Muscle layer of duodenum (tissue), 2 donors: ENCODE results near the gene STOM.

Experiments used
- H3K27ac ChIP-seq: one replicate; pipeline ENCODE4 v1.7.0; 2013; ENCODE audit warnings: mild to moderate bottlenecking, low read length
- H3K27me3 ChIP-seq: one replicate; pipeline ENCODE4 v1.7.0; 2013; ENCODE audit warnings: low read depth, mild to moderate bottlenecking, control low read depth, low read length
- H3K36me3 ChIP-seq, 2 donors: one replicate each; pipeline ENCODE4 v1.7.0; 2013; ENCODE audit warnings: low read length in 2 of 2, control low read depth in 1 of 2, mild to moderate bottlenecking in 1 of 2; ENCODE audit not compliant: insufficient read depth in 2 of 2, control insufficient read depth in 1 of 2
- H3K4me1 ChIP-seq, 2 donors: one replicate each; pipeline ENCODE4 v1.7.0; 2013; ENCODE audit warnings: low read length in 2 of 2, mild to moderate bottlenecking in 2 of 2, control low read depth in 1 of 2, moderate library complexity in 1 of 2; ENCODE audit not compliant: insufficient read depth in 2 of 2, control insufficient read depth in 1 of 2
- H3K4me3 ChIP-seq, 2 donors: one replicate each; pipeline ENCODE4 v1.7.0; 2013; ENCODE audit warnings: low read length in 2 of 2, low read depth in 1 of 2, mild to moderate bottlenecking in 1 of 2
- H3K9me3 ChIP-seq, 2 donors: one replicate each; pipeline ENCODE4 v1.7.0; 2013; ENCODE audit warnings: low read length in 2 of 2, control low read depth in 1 of 2, mild to moderate bottlenecking in 1 of 2; ENCODE audit not compliant: control insufficient read depth in 1 of 2
- donor health status: healthy.

STOM gene

GRCh38 chr9:121326130-121326838, 43.8 kb downstream of the STOM start:
- Histone ChIP-seq H3K9me3 (no peaks in the 10 kb centered on the region), H3K27me3 (no peaks in the 10 kb centered on the region), H3K27ac (peak overlapping the region; percentile 92), H3K4me3 (peak overlapping the region in 1 of 2 donors; percentile 27), H3K4me1 (peaks cover 9 to 34% of the 10 kb centered on the region in 2 donors), H3K36me3 (peaks cover 73 to 82% of the 10 kb centered on the region in 2 donors)

- Histone ChIP-seq H3K4me1 (peaks cover 9 to 42% of the 10 kb centered on the region in 2 donors), H3K9me3 (no peaks in the 10 kb centered on the region), H3K27me3 (no peaks in the 10 kb centered on the region), H3K36me3 (peaks cover 72 to 81% of the 10 kb centered on the region in 2 donors), H3K4me3 (peak overlapping the region in 1 of 2 donors; percentile 20), H3K27ac (peak overlapping the region; percentile 92)
Observed at GRCh38 chr9:121325387-121325786, 44.7 kb downstream of the STOM start.

- H3K36me3 ChIP-seq: peaks cover 70 to 75% of the 10 kb centered on the region in 2 donors
- no peaks in the 10 kb centered on the region for H3K27me3 ChIP-seq
- H3K9me3 ChIP-seq: no peaks in the 10 kb centered on the region
- peak overlapping the region; percentile 92 for H3K27ac ChIP-seq
- H3K4me3 ChIP-seq: no peak overlapping the region
- H3K4me1 ChIP-seq: peaks cover 9 to 42% of the 10 kb centered on the region in 2 donors
Observed at GRCh38 chr9:121324755-121325154, 45.3 kb downstream of the STOM start.

GRCh38 chr9:121324316-121324715, 45.7 kb downstream of the STOM start:
- peak overlapping the region; percentile 92 for H3K27ac ChIP-seq

GRCh38 chr9:121323449-121324151, 46.5 kb downstream of the STOM start:
- Histone ChIP-seq H3K9me3 (no peaks in the 10 kb centered on the region), H3K36me3 (peaks cover 66 to 70% of the 10 kb centered on the region in 2 donors), H3K27me3 (no peaks in the 10 kb centered on the region), H3K27ac (peak overlapping the region; percentile 92), H3K4me3 (no peak overlapping the region), H3K4me1 (peaks cover 9 to 51% of the 10 kb centered on the region in 2 donors)

More at GRCh38 chr9:121324316-121324715, 45.7 kb downstream of the STOM start:
- Histone ChIP-seq H3K27me3 (no peaks in the 10 kb centered on the region), H3K9me3 (no peaks in the 10 kb centered on the region), H3K4me1 (peaks cover 9 to 44% of the 10 kb centered on the region in 2 donors), H3K36me3 (peaks cover 66 to 70% of the 10 kb centered on the region in 2 donors), H3K4me3 (no peak overlapping the region)

- peaks cover 9 to 58% of the 10 kb centered on the region in 2 donors for H3K4me1 ChIP-seq
- no peaks in the 10 kb centered on the region for H3K9me3 ChIP-seq
- H3K36me3 ChIP-seq: peaks cover 66 to 70% of the 10 kb centered on the region in 2 donors
- H3K4me3 ChIP-seq: no peak overlapping the region
- H3K27ac ChIP-seq: peak overlapping the region; percentile 81
- no peaks in the 10 kb centered on the region for H3K27me3 ChIP-seq
Observed at GRCh38 chr9:121322737-121323448, 47.2 kb downstream of the STOM start.

- Histone ChIP-seq H3K4me1 (peaks cover 13 to 63% of the 10 kb centered on the region in 2 donors), H3K36me3 (peaks cover 70 to 72% of the 10 kb centered on the region in 2 donors), H3K27me3 (no peaks in the 10 kb centered on the region)
Observed at GRCh38 chr9:121322037-121322736, 47.9 kb downstream of the STOM start.

GRCh38 chr9:121321016-121321503, 49.0 kb downstream of the STOM start:
- H3K9me3 ChIP-seq: no peaks in the 10 kb centered on the region
- peak overlapping the region in 1 of 2 donors; percentile 6 for H3K4me3 ChIP-seq
- H3K27me3 ChIP-seq: no peaks in the 10 kb centered on the region
- H3K36me3 ChIP-seq: peaks cover 68 to 70% of the 10 kb centered on the region in 2 donors
- peak overlapping the region; percentile 69 for H3K27ac ChIP-seq
- peaks cover 17 to 65% of the 10 kb centered on the region in 2 donors for H3K4me1 ChIP-seq

More at GRCh38 chr9:121322037-121322736, 47.9 kb downstream of the STOM start:
- Histone ChIP-seq H3K4me3 (no peak overlapping the region), H3K27ac (peak overlapping the region; percentile 81), H3K9me3 (no peaks in the 10 kb centered on the region)

- no peaks in the 10 kb centered on the region for H3K9me3 ChIP-seq
- peak overlapping the region; percentile 69 for H3K27ac ChIP-seq
- no peaks in the 10 kb centered on the region for H3K27me3 ChIP-seq
- H3K36me3 ChIP-seq: peaks cover 57 to 59% of the 10 kb centered on the region in 2 donors
- no peak overlapping the region for H3K4me3 ChIP-seq
- H3K4me1 ChIP-seq: peaks cover 14 to 60% of the 10 kb centered on the region in 2 donors
Observed at GRCh38 chr9:121319383-121319780, 50.7 kb downstream of the STOM start.

GRCh38 chr9:121318631-121319382, 51.2 kb downstream of the STOM start:
- Histone ChIP-seq H3K4me3 (no peak overlapping the region), H3K36me3 (peaks cover 57 to 59% of the 10 kb centered on the region in 2 donors), H3K4me1 (peaks cover 14 to 57% of the 10 kb centered on the region in 2 donors), H3K27ac (no peak overlapping the region), H3K9me3 (no peaks in the 10 kb centered on the region), H3K27me3 (no peaks in the 10 kb centered on the region)
